HG02678 (cell line): Measurements from ENCODE around the gene ANAPC13.

Source experiments
- ATAC-seq: cut with Tn5 transposase; IDR thresholded peaks from one replicate; pipeline ENCODE4 v1.9.1; 2021; ENCODE audit warnings: mild to moderate bottlenecking, moderate library complexity; ENCODE audit not compliant: unreplicated experiment

ANAPC13 gene

GRCh38 chr3:134483195-134483900 is 2.4 kb downstream of the ANAPC13 start:
- ATAC-seq, result no peak

GRCh38 chr3:134482622-134483021 is 3.2 kb downstream of the ANAPC13 start:
- no peak for ATAC-seq

- ATAC-seq, result no peak
Observed at GRCh38 chr3:134481166-134481565, 4.6 kb downstream of the ANAPC13 start.

- no peak for ATAC-seq
Observed at GRCh38 chr3:134480546-134480945, 5.2 kb downstream of the ANAPC13 start.

- ATAC-seq, result no peak
Observed at GRCh38 chr3:134477938-134478337, 7.8 kb downstream of the ANAPC13 start.

- no peak for ATAC-seq
Observed at GRCh38 chr3:134477002-134477401, 8.8 kb downstream of the ANAPC13 start.

- ATAC-seq, result no peak
Observed at GRCh38 chr3:134476306-134476705, 9.5 kb downstream of the ANAPC13 start.

- ATAC-seq, result no peak
Observed at GRCh38 chr3:134474956-134475355, 10.8 kb downstream of the ANAPC13 start.

GRCh38 chr3:134473868-134474546 is 11.8 kb downstream of the ANAPC13 start:
- ATAC-seq, result peak; percentile 60

GRCh38 chr3:134472831-134473230 is 13.0 kb downstream of the ANAPC13 start:
- ATAC-seq, result no peak

- no peak for ATAC-seq
Observed at GRCh38 chr3:134471521-134472193, 14.1 kb downstream of the ANAPC13 start.

GRCh38 chr3:134468519-134468918 is 17.3 kb downstream of the ANAPC13 start:
- no peak for ATAC-seq

- ATAC-seq, result no peak
Observed at GRCh38 chr3:134466331-134466730, 19.5 kb downstream of the ANAPC13 start.

GRCh38 chr3:134464689-134465365 is 21.0 kb downstream of the ANAPC13 start:
- ATAC-seq, result no peak

GRCh38 chr3:134464064-134464688 is 21.6 kb downstream of the ANAPC13 start:
- ATAC-seq, result no peak

GRCh38 chr3:134463676-134464063 is 22.1 kb downstream of the ANAPC13 start:
- ATAC-seq, result no peak

GRCh38 chr3:134462331-134462941 is 23.3 kb downstream of the ANAPC13 start:
- no peak for ATAC-seq

- ATAC-seq, result no peak
Observed at GRCh38 chr3:134460965-134461364, 24.8 kb downstream of the ANAPC13 start.

- no peak for ATAC-seq
Observed at GRCh38 chr3:134459562-134459961, 26.2 kb downstream of the ANAPC13 start.

- no peak for ATAC-seq
Observed at GRCh38 chr3:134458406-134458945, 27.3 kb downstream of the ANAPC13 start.
